ENCODE measurements around the gene LRRC7.

- TF ChIP-seq, protein P1, sequence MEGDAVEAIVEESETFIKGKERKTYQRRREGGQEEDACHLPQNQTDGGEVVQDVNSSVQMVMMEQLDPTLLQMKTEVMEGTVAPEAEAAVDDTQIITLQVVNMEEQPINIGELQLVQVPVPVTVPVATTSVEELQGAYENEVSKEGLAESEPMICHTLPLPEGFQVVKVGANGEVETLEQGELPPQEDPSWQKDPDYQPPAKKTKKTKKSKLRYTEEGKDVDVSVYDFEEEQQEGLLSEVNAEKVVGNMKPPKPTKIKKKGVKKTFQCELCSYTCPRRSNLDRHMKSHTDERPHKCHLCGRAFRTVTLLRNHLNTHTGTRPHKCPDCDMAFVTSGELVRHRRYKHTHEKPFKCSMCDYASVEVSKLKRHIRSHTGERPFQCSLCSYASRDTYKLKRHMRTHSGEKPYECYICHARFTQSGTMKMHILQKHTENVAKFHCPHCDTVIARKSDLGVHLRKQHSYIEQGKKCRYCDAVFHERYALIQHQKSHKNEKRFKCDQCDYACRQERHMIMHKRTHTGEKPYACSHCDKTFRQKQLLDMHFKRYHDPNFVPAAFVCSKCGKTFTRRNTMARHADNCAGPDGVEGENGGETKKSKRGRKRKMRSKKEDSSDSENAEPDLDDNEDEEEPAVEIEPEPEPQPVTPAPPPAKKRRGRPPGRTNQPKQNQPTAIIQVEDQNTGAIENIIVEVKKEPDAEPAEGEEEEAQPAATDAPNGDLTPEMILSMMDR (IDR thresholded peaks at IDR 0.05): no peak
- no peak for TF ChIP-seq POLR2A (IDR thresholded peaks at IDR 0.05)
Observed at GRCh38 chr1:69551476-69552324, 16.0 kb upstream of the LRRC7 start.
